Gastroesophageal sphincter (tissue), 4 donors: Measurements from ENCODE around the gene NEK4. TPM values are rescaled to one million over a fixed set of nuclear protein-coding genes. Genes with fewer than 3 reads are reported as not detected.

Experiments
- ATAC-seq: fragments of 150-250 bp; one replicate; pipeline ENCODE4 v1.9.1; 2016; ENCODE audit warnings: mild to moderate bottlenecking, moderate library complexity
- H3K27ac ChIP-seq, 4 donors: fragments of 200-600 bp; sonication (generic) in 3 of 4; 1 replicate in 3 of 4; 2 replicates in 1 of 4; pipeline ENCODE4 v1.5.1; 2016 to 2019
- H3K27me3 ChIP-seq: fragments of 200-600 bp; sonication (generic); one replicate; pipeline ENCODE4 v1.5.1; 2019
- H3K36me3 ChIP-seq, 2 donors: fragments of 200-600 bp; sonication (generic); one replicate each; pipeline ENCODE4 v1.5.1; 2019; ENCODE audit warnings: control low read depth in 1 of 2
- H3K4me1 ChIP-seq, 3 donors: fragments of 200-600 bp; sonication (generic); 1 replicate in 2 of 3; 2 replicates in 1 of 3; pipeline ENCODE4 v1.5.1; 2016 to 2019; ENCODE audit warnings: control low read depth in 2 of 3
- H3K4me3 ChIP-seq, 2 donors: fragments of 200-600 bp; sonication (generic); one replicate each; pipeline ENCODE4 v1.5.1; 2019; ENCODE audit warnings: mild to moderate bottlenecking in 1 of 2, moderate library complexity in 1 of 2
- H3K9me3 ChIP-seq, 3 donors: fragments of 200-600 bp; sonication (generic); one replicate each; pipeline ENCODE4 v1.5.1; 2017 to 2019; ENCODE audit warnings: control low read depth in 2 of 3
- CTCF ChIP-seq, 4 experiments: fragments of 200-600 bp in 2 of 4; fragments of 450-650 bp in 2 of 4; sonication (generic) in 1 of 4; IDR thresholded peaks; one replicate each; pipeline ENCODE4 v1.5.1; 2017 to 2019; ENCODE audit warnings: antibody characterized with exemption in 4 of 4, mild to moderate bottlenecking in 2 of 4, moderate library complexity in 2 of 4
- EP300 ChIP-seq: sonication (generic); formaldehyde crosslinking; IDR thresholded peaks from one replicate; pipeline ENCODE4 v1.6.1; 2017; ENCODE audit warnings: antibody characterized with exemption, mild to moderate bottlenecking
- POLR2A ChIP-seq, 2 donors: fragments of 450-650 bp; IDR thresholded peaks; one replicate each; pipeline ENCODE4 v1.6.1; 2017; ENCODE audit warnings: antibody characterized with exemption in 2 of 2, mild to moderate bottlenecking in 2 of 2, moderate library complexity in 1 of 2
- POLR2AphosphoS5 ChIP-seq: sonication (generic); formaldehyde crosslinking; IDR thresholded peaks from one replicate; pipeline ENCODE4 v1.6.1; 2017; ENCODE audit warnings: antibody characterized with exemption
- WGBS, 2 donors: methylation state at CpG; one replicate each; pipeline ENCODE4 v1.1.5; 2018; ENCODE audit warnings: low coverage in 1 of 2; 5-methylcytosine and 5-hydroxymethylcytosine counted together
- total RNA-seq, 4 donors: library from RNA; depleted of rRNA; stranded (reverse); fragments of >200 nt; gene quantifications; one replicate each; pipeline ENCODE4 v1.1.0, GENCODE V29; 2016

The NEK4 gene
- total RNA-seq, 4 donors from 2014 or later, result 22.1 to 29.5 (median 22.7) TPM

GRCh38 chr3:52775877-52776276, 5.1 kb upstream of the NEK4 start:
- Histone ChIP-seq H3K27ac (no peak overlapping the region), H3K36me3 (no peaks in the 10 kb centered on the region), H3K4me1 (peaks cover 0 to 7% (median 0%) of the 10 kb centered on the region in 3 donors), H3K9me3 (no peaks in the 10 kb centered on the region), H3K4me3 (no peak overlapping the region), H3K27me3 (no peaks in the 10 kb centered on the region)
- ATAC-seq, result no peak
- 44 to 53% methylated on average over 2 to 8 of the region's 8 CpGs for WGBS, 2 donors
- no peak for TF ChIP-seq POLR2AphosphoS5
- no peak for TF ChIP-seq EP300
- no peak for TF ChIP-seq POLR2A (IDR thresholded peaks at IDR 0.05)
- no peak for TF ChIP-seq CTCF (IDR thresholded peaks at IDR 0.05)

- Histone ChIP-seq H3K27me3 (no peaks in the 10 kb centered on the region), H3K9me3 (no peaks in the 10 kb centered on the region), H3K4me1 (peaks cover 0 to 9% (median 0%) of the 10 kb centered on the region in 3 donors), H3K27ac (no peak overlapping the region), H3K36me3 (no peaks in the 10 kb centered on the region), H3K4me3 (no peak overlapping the region)
- ATAC-seq, result no peak
- WGBS, 2 donors, result 21 to 66% methylated on average over 4 of the region's 6 CpGs
- no peak for TF ChIP-seq EP300
- no peak for TF ChIP-seq CTCF (IDR thresholded peaks at IDR 0.05)
- no peak for TF ChIP-seq POLR2A (IDR thresholded peaks at IDR 0.05)
- no peak for TF ChIP-seq POLR2AphosphoS5
These were observed 4.4 kb upstream of the NEK4 start for GRCh38 chr3:52774901-52775864.

- TF ChIP-seq POLR2A (IDR thresholded peaks at IDR 0.05), result no peak
- TF ChIP-seq POLR2AphosphoS5, result no peak
- TF ChIP-seq EP300, result no peak
- no peak for TF ChIP-seq CTCF (IDR thresholded peaks at IDR 0.05)
- 61 to 67% methylated on average over 5 to 8 of the region's 8 CpGs for WGBS, 2 donors
- Histone ChIP-seq H3K9me3 (no peaks in the 10 kb centered on the region), H3K36me3 (no peaks in the 10 kb centered on the region), H3K4me1 (peaks cover 0 to 19% (median 6%) of the 10 kb centered on the region in 3 donors), H3K27me3 (no peaks in the 10 kb centered on the region), H3K27ac (no peak overlapping the region), H3K4me3 (no peak overlapping the region)
- ATAC-seq, result no peak
These were observed 3.5 kb upstream of the NEK4 start for GRCh38 chr3:52774066-52774713.

- ATAC-seq, result no peak
- 66 to 85% methylated on average over 5 to 12 of the region's 13 CpGs for WGBS, 2 donors
- Histone ChIP-seq H3K4me1 (peaks cover 0 to 24% (median 6%) of the 10 kb centered on the region in 3 donors), H3K27ac (no peak overlapping the region), H3K4me3 (no peak overlapping the region), H3K36me3 (no peaks in the 10 kb centered on the region), H3K9me3 (no peaks in the 10 kb centered on the region), H3K27me3 (no peaks in the 10 kb centered on the region)
- TF ChIP-seq CTCF (IDR thresholded peaks at IDR 0.05) (no peak), POLR2A (IDR thresholded peaks at IDR 0.05) (no peak), EP300 (no peak), POLR2AphosphoS5 (no peak)
These were observed 2.8 kb upstream of the NEK4 start for GRCh38 chr3:52773361-52774065.
